ENCODE data around the gene IMPA2. TPM values are rescaled to one million over a fixed set of nuclear protein-coding genes. Genes with fewer than 3 reads are reported as not detected.

IMPA2 gene
- total and polyA plus RNA-seq, 2 of the 13 experiments (the other 11 are each of a cell fraction or from before 2014, with no cell fraction given): 37.8 to 71.8 TPM

DNA sequence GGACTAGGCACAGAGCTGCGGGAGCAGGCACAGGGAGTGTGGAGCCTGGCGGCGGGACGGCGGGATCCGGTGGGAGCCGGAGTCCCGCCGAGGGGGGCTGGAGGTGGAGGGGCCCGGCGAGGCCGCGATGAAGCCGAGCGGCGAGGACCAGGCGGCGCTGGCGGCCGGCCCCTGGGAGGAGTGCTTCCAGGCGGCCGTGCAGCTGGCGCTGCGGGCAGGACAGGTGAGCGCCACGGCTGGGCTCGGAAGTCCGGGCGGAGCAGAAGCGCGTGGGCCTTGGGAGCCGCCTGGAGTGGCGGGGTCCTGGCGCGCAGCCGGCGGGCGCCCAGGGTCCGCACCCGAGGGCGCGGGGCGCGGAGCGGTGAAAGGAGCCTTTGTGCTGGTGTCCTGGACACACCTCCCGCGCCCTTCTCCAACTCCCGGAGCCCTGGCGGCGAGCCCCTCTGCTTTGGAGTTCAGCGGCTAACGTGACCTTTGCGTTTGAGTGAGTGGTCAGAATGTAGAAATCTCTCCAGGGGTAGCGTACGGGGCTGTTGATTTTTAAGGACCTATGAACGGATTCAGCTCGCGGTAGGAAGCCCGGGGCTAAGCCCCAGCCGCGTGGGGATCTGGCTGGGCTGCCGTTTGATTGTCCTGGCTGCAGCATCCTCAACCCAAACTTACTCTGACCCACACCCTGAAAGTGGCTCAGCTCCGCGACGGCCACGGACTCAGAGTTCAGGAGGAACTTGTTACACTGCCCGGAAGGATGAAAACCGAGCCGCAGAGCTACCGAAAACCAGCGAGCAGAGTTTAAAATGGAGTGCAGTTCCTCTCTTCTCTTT, 448 bp downstream of the IMPA2 start (continued):
- TF ChIP-seq ZNF646 (CRISPR knock-in tag; IDR thresholded peaks at IDR 0.05) (no peak), MXD4 (CRISPR knock-in tag; IDR thresholded peaks at IDR 0.05) (no peak), SOX6 (IDR thresholded peaks at IDR 0.05) (no peak), SOX6 (CRISPR knock-in tag; IDR thresholded peaks at IDR 0.05) (peak; percentile 44; the same call in 1 of the 2 replicates), AKNA (CRISPR knock-in tag; IDR thresholded peaks at IDR 0.05; ENCODE audit: borderline replicate concordance) (0 out of 2 replicates have a peak, but pooled peaks have one; percentile 27), ZNF430 (CRISPR knock-in tag; IDR thresholded peaks at IDR 0.05) (no peak), TP53 (CRISPR knock-in tag; conservative IDR thresholded peaks at IDR 0.05) (no peak), ARNT2 (CRISPR knock-in tag; IDR thresholded peaks at IDR 0.05; ENCODE audit: low read depth) (peak; percentile 59; the same call in 1 of the 2 replicates), XBP1 (CRISPR knock-in tag; IDR thresholded peaks at IDR 0.05) (no peak), RAD21 (CRISPR knock-in tag; IDR thresholded peaks at IDR 0.05) (peak; percentile 72), ZNF572 (CRISPR knock-in tag; IDR thresholded peaks at IDR 0.05) (no peak), ZNF317 (CRISPR knock-in tag; IDR thresholded peaks at IDR 0.05) (peak; percentile 37; the same call in 1 of the 2 replicates), GATA4 (IDR thresholded peaks at IDR 0.05; ENCODE audit: borderline replicate concordance, low read depth) (0 out of 2 replicates have a peak, but pooled peaks have one; percentile 25), ZNF749 (CRISPR knock-in tag; IDR thresholded peaks at IDR 0.05; ENCODE audit: borderline replicate concordance) (no peak)
- TF ChIP-seq, protein P1, sequence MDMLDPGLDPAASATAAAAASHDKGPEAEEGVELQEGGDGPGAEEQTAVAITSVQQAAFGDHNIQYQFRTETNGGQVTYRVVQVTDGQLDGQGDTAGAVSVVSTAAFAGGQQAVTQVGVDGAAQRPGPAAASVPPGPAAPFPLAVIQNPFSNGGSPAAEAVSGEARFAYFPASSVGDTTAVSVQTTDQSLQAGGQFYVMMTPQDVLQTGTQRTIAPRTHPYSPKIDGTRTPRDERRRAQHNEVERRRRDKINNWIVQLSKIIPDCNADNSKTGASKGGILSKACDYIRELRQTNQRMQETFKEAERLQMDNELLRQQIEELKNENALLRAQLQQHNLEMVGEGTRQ (IDR thresholded peaks at IDR 0.05; ENCODE audit: low read depth, low read length): no peak
- TF ChIP-seq, protein P1 (CRISPR knock-in tag; IDR thresholded peaks at IDR 0.05; ENCODE audit: borderline replicate concordance): no peak; the same call in 1 of the 2 replicates

Measured in HepG2 (cell line).